22Rv1 (cell line): ENCODE results near the gene MMP27.
"Not testable (repeated sequence)": the region's sequence is repeated elsewhere in the genome, so short reads cannot be mapped to it uniquely, and the experiment has no call there.

Source experiments
- ZFX ChIP-seq: fragments of 450-650 bp; IDR thresholded peaks from 2 replicates; pipeline ENCODE4 v1.6.1; 2017; ENCODE audit warnings: antibody characterized with exemption, borderline replicate concordance
- TF ChIP-seq, protein P1 (sequence below): fragments of 450-650 bp; IDR thresholded peaks from 2 replicates; pipeline ENCODE4 v1.5.1; 2017; ENCODE audit warnings: mild to moderate bottlenecking

GRCh38 chr11:102746746-102747578 is 41.4 kb upstream of the MMP27 start:
- TF ChIP-seq, protein P1, sequence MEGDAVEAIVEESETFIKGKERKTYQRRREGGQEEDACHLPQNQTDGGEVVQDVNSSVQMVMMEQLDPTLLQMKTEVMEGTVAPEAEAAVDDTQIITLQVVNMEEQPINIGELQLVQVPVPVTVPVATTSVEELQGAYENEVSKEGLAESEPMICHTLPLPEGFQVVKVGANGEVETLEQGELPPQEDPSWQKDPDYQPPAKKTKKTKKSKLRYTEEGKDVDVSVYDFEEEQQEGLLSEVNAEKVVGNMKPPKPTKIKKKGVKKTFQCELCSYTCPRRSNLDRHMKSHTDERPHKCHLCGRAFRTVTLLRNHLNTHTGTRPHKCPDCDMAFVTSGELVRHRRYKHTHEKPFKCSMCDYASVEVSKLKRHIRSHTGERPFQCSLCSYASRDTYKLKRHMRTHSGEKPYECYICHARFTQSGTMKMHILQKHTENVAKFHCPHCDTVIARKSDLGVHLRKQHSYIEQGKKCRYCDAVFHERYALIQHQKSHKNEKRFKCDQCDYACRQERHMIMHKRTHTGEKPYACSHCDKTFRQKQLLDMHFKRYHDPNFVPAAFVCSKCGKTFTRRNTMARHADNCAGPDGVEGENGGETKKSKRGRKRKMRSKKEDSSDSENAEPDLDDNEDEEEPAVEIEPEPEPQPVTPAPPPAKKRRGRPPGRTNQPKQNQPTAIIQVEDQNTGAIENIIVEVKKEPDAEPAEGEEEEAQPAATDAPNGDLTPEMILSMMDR = not testable (repeated sequence)
- TF ChIP-seq ZFX = not testable (repeated sequence)
